ENCODE data around the gene CSF3.

GRCh38 chr17:40034426-40035161 lies 19.4 kb downstream of the CSF3 start:
- TF ChIP-seq CTCF (IDR thresholded peaks at IDR 0.05) (no peak), EZH2 (IDR thresholded peaks at IDR 0.05) (no peak)

Data from neural progenitor cell (in vitro differentiated cells).